Activated effector memory CD4-positive, alpha-beta T cell treated with Interleukin-2 at 50 U/mL for 16 hours (primary cell): ENCODE data around the gene B3GALT6.

Experiments
- DNase-seq: peaks from one replicate; pipeline ENCODE4 v3.0.0-alpha.2; 2020

B3GALT6 gene

DNA sequence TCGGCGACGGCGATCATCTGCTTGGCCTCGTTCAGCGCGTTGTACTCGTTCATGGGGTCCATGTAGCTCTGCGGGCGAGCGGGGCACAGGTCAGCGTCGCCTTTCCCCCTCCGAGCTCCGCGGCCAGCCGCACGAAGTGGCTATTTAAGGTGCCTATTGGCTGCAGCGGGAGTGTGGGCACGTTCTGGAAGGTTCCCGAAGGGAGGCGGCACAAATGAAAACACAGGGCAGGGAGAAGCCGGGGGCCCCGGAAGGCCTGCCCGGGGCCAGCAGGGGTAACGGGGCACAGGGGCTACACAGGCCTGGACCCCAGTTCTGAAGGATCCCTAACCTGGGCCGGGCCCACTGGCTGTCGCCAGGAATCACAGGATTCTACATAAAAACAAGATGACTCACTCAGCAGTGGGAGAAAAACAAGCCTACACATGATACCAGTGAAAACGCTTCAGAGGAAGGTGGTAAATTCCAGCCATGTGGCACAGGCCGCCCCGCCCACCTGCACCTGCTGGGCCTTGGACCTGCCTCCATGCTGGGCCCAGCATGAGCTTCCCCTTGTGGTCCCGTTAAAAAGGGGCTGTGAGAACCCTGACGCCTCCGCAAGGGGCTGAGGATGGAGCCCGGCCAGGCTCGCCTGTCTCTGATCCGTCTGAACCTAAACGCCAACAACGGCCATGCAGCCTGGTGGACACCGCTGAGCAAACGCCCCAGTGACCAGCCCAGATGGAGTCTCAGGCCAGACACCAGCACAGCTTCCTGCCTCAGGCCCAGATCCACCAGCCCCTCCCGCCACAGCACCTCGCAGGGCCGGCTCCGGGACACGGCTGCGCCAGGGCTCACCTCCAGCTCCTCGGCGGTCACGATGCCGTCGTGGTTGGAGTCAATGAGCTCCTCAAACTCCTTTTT is 14.2 kb upstream of the B3GALT6 start:
- no peak for DNase-seq

DNA sequence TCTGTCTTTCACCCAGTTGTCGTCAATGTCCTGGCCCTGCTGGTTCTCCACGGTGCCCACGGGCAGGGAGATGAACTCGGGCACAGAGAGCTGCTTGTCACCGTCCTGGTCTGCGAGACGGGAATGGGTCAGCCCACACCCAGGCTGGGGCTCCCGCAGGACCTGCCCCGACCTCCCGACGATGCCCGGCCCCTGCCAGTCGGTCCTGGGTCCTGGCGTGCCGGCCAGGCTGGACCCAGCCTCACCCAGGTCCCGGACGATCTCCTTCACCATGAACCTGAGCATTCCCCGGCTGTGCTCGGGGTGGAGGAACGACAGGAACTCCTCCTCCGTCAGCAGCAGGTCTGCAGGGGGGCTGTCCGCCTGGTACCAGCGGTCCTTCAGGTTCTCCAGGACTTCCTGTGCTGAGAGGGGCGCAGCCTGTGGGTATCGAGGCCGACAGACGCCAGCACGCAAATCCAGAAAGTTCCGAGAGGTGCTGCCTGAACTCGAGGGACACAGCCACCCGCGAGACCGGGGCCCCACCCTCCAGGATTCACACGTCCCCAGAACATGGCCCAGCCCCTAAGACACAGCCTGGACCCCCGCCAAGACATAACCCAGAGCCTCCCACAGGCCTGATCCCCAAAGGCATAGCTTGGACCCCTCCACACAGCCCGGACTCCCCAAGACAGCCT is 13.4 kb upstream of the B3GALT6 start:
- no peak for DNase-seq

DNA sequence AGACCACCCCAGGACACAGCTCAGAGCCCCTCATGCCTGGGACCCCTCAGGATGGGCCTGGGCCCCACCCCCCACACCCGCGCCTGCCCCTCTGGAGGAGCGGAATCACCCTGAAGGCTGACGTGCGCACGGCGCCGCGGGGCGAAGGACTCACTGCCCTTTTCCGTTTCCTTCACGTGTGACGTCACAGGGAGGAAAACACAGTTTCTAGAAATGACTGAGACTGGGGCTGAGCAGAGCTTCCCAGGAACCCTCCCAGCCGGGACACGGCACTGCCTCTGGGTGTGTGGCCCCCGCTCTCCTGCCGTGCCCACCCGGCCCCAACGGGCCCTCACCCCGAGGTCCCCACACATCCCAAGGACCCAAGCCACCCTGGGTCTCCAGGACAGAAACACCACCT is 12.7 kb upstream of the B3GALT6 start:
- DNase-seq: peak; percentile 48

DNA sequence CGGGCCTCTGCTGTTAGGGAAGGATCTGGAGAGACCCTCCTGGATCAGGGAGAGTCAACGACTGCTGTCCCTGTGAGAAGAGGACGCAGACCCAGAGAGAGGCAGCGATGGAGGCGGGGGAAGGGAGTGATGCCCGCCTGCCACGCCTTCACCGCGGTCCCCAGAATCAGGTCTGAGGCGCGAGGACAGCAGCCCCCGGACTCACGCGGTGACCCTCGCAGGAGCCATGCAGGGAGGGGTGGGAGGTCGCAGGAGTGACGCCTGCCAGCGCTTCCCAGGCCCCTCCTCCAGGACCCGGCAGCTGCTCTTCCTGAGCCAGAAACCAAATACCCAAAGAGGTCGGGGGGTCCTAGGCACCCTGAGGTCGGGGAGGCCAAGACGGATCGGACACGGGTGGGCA is 11.8 kb upstream of the B3GALT6 start:
- no peak for DNase-seq

DNA sequence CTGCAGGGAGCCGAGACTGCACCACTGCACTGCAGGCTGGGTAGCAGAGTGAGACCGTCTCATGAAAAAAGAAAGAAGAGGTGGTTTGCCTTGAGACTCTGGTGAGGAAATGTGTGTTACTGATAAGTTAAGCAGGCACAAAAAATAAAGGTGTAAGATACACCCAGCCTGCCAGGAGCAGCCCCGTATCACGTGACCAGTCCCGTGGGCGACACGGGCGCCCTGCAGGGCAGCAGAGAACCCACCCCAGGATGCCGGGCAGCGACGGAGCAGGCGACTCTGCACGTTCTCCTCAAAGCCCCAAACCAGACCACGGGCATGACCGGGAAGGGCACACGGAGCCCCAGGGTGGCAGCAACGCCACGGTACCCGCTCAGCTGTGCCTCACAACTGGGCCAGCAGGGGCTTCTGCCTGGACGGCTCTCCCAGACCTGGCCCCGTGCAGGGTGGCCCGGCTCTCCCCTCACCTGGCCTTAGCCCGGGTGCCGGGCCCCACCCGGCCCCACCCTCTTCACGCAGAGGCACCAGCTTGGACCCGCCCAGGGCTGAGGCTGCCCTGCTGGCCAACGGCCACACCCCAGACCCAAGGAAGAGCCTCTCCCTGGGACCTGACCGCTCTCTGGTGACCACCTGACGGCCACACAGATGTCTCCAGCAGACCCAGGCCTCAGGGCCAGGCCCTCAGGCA is 10.0 kb upstream of the B3GALT6 start:
- DNase-seq: no peak

DNA sequence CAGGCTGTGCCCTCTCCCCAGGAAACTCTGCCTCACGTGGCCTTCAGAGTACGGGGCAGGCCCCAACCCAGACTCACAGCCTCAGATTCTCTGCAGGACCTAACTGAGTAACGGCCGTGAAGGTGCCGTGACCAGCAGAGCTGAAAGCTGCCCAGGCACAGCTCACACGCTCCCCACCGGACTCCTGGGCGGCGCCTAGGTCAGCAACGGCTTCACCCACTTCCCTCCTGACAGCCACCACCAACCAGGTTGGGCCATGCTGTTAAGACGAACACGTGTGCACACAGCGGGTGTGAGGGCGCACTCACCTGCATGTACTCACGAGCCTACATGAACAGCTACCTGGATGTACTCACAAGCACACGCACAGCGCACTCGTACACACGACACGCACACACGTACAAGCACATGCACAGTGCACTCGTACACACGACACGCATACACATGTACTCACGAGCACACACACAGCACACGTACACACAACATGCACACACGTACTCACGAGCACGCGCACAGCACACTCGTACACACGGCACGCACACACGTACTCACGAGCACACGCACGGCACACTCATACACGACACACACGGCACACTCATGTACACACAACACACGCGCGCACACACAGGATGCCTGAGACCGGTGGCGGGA is 9.3 kb upstream of the B3GALT6 start:
- no peak for DNase-seq

DNA sequence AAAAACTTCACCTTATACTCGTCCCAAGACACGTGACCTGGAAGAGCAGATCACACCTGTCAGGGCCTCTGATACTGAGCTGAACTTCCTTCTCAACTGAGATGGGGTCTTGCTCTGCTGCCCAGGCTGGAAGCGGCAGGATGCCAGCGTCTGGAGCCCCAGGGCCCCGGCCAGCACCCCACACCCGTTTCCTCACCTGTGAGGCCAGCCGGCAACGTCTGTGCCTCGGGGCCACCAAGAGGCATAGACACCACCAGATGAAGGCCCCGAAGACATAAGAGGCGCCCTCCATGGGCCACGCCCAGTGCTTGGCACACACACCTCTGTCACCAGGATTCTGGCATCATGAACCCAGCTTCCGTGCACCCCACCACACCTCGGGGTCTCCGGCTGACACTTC is 8.7 kb upstream of the B3GALT6 start:
- no peak for DNase-seq

DNA sequence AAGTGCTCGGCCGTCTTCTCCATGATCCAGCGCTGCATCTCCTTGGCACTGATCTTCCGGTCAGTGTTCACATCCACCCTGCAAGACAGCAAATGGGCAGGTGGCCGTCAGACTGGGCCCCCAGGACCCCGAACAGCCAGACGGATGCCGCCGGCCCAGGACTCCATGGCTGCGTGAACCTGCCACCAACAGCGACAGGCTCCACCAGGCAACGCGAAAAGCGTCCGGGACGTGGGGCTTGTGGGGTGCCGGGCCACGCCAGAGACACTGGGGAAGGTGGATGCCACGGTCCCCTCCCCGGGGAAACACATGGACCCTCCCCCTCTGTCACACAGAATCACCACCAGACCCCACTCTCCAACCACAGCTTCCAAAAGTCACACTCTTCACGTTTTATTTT is 8.1 kb upstream of the B3GALT6 start:
- no peak for DNase-seq

DNA sequence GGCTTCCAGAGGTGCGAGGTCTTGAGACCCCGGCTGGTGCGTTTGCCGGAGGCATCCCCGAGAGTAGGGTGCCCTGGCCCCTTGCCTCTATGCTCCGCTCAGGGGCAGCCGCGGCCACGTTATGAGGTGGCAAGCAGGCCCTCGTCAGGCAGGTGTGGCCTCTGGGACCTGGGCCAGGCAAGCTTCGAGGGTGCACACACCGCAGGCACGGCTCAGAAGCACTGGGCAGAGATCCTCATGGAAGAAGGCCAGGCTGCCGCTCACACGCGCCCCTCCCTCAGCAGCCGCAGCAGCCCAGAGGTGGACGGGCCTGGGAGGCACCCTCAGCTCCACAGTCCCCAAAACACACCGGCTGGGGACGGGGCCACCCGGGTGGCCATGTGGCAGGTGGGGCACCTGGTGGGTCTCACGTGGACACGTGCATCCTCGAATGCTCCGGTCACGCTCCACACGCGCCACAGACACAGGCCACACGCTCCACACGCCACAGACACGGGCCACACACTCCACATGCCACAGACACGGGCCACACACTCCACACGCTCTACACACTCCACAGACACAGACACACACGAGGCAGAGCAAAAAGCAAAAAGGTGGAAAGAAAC is 6.7 kb upstream of the B3GALT6 start:
- no peak for DNase-seq

DNA sequence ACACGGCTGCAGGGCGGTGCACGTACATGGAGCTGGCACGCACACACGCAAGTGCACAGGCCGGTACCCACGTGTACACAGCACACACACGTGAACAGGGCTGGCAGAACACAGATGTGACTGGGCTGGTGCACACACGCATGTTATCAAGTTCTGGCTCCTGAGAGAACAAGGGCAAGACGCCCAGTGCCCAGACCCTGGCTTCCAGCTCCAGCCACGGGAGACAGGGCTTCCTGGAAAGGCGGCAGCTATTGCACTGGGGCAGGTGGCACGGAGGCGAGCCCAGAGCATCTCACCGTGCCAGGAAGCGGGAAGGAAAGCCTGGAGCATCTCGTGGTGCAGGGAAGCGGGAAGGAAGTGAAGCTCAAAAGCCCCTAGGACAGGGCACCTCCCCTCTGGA is 6.1 kb upstream of the B3GALT6 start:
- no peak for DNase-seq

DNA sequence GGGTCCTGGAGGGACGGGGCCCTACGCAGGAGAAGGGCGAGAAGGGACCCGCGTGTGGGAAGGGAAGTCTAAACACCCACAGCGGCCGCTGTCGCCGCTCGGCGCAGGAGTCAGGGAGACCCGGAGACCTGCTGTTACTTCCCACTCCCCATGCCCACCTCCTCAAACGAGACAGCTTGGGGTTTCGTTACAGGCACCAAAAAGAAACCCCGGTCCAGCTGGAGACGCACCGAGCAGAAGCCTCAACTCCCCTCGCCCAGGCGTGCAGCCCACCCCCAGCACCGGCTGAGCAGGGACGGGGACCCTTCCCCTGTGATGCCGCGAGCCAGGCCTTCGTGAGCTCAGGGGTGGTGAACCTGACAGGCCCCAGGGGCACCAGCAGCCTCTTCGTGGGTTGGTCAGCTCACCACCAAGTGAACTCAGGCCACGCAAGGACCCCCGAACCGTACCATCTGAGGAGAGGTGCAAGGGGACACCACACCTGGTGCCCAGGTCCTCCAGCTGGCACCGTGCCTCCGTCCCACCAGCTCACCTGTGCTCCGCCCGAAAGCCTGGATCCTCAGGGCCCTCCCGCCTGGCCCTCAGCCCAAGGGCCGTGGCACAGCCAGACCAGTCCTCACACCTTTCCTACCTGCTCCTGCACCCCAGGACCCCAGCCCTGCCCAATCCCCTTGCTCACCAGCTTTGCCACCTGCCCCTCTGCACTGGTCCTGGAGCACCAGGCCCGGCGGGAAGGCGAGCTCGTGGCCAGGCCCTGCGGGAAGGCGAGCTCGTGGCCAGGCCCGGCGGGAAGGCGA is 5.3 kb upstream of the B3GALT6 start:
- DNase-seq: no peak

DNA sequence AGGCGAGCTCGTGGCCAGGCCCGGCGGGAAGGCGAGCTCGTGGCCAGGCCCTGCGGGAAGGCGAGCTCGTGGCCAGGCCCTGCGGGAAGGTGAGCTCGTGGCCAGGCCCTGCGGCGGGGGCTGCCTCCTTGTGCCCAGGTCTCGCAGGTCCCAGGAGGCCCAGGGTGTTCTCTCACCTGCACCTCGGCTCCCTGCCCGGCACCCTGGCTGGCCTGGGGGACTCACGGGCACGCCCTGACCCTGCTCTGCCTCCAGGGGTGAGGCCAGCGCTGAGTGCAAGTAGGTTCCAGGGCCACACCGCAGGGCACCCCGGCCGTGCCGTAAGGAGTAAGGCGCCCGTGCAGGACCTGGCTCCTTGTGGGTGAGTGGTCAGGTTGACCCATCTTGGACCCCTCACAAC is 4.7 kb upstream of the B3GALT6 start:
- no peak for DNase-seq

DNA sequence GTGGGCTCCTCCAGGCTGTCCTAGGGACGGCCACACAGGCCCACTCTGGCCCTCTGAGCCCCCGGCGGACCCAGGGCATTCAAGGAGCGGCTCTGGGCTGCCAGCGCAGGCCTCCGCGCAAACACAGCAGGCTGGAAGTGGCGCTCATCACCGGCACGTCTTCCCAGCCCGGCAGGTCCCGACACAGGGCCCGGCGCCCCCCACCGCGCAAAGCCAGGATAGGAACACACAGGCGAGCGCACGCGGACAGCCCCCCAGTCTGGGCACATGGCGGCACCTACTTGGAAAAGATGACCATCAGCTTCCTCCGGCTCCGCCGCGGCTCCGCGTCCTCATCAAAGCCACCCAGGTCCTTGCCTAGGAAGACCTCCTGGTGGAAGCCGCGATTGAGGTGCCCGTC is 3.9 kb upstream of the B3GALT6 start:
- DNase-seq: no peak

DNA sequence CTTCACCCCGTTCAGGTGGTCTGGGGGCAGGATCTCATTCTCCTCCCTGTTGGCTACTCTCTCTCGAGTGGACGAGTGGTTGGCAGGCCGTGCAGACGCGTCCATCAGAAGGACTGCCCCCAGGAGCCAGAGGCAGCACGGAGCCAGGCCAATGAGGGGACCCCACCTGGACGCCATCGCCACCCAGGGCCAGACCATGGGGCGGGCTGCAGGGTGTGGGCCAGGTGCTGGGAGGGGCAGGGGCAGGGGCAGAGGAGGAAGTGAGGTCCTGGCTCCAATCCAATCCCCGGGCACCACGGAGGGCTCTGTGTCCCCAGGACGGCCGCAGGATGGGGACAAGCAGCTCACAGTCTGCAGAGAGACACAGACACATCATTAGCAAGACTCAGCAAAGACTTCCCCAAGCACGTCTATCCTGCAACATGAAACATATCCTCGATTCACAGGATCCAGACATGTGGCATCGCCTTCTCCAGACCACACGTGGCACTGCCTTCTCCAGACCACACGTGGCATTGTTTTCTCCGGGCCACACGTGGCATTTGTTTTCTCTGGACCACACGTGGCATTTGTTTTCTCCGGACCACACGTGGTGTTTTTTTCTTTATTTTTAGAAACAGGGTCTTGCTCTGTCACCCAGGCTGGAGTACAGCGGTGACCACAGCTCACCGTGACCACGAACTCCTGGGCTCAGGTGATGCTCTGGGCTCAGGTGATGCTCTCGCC is 3.3 kb upstream of the B3GALT6 start:
- no peak for DNase-seq

DNA sequence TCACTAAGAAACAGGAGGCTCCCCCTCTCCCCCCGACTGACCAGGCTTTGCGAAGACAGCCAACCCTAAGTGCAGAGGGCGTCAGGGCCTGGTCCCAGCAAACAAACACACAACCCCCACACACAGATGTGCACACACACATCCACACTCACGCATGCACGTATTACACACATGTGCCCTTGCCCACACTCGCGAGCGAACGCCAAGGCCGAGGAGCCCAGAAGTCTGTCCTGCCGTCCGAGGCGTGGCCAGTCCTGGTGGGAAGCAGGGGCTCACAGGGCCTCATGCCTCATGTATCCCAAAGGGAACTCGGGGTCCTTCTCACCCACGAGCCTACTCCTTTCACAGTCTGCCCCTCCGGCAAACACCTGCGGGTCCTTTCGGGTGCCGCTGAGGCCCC is 2.3 kb upstream of the B3GALT6 start:
- no peak for DNase-seq

DNA sequence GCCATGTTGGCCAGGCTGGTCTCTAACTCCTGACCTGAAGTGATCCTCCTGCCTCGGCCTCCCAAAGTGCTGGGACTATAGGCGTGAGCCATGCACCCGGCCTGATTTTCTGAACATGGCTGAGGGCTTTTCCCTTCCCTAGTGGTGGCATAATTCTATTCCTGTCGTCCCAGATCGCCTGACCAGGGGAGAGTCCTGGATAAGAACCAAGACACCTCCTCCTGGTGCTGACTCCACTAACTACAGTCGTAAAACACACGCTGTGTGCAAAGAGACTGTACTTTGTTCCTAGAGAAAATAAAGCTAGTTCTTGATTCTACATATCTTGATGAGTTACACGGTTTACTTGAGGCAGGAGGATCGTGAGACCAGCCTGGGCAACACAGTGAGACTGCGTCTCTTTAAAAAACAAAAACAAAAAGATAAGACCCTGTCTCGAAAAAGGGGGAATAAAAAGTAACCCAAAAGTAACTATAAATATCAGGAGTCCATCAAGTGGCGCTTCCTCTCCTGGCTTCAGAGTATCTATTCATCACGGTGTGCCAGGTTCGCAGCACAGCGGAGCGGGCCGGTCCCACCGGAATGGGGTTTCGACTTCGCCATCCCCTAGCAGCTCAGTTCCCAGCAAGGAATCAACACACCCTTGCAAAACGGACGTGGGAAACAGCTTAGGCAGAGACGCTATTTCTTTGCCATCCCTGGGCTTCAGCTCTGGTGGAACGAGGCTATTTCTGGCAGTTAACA is 1.2 kb upstream of the B3GALT6 start:
- DNase-seq: no peak

DNA sequence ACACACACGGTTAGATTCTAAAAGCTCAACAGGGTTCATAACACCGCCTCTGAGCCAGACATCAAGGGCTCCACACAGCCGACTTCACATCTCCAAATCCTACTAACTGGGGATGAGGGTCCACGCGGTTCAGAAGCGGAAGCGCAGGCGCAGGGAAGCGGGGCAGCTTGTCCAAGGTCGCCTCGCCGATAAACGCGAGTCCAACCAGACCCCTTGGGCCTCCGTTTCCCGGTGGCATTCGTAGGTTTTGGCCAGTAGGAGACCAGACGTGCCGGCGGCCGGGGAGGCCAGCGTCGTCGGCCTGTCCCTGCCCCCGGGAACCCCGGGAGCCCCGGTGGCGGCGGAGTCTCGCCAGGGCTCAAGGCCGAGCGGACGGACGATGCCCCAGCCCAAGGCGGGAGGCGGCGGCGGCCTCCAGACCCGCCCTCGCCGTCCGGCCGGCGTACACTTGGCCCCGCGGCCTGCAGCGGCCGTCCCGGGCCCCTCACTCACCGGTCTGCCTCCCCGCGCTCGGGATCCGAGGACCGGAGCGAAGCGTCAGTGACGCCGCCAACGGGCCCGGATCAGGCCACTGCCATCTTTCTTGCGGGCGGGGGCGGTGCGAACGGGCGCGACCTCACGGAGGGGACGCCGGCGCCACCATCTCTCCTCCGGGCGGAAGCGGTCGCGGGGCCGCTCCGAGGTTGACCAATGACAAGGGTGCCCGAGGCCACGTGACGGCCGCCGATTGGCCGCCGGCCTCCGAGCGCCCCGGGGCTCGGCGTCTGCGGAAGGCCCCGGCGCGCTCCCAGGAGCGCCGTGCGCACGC is 433 bp upstream of the B3GALT6 start, which contains the start of gene SDF4:
SDF4 (minus strand) TSS at position 602 of the 808 bp plus-strand sequence. CDS start 3,229 bp downstream, outside the sequence.
- DNase-seq: peak; percentile 95

DNA sequence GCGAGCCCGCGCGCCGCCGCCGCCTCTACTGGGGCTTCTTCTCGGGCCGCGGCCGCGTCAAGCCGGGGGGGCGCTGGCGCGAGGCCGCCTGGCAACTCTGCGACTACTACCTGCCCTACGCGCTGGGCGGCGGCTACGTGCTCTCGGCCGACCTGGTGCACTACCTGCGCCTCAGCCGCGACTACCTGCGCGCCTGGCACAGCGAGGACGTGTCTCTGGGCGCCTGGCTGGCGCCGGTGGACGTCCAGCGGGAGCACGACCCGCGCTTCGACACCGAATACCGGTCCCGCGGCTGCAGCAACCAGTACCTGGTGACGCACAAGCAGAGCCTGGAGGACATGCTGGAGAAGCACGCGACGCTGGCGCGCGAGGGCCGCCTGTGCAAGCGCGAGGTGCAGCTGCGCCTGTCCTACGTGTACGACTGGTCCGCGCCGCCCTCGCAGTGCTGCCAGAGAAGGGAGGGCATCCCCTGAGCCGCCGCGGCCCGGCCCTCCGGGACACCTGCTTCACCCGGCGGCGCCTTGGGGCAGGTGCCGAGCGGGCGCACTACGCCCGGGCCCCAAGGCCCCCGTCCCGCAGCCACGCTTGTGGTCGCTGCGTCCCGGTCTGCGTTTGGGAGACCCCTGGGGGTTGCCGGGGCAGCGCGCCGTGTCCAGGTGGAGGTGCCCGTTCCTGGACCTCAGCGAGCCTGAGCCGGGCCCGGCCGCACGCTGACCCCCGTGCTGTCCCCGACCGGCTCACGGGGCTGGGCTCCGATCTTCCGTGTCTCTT is 944 bp downstream of the B3GALT6 start:
- DNase-seq: no peak

DNA sequence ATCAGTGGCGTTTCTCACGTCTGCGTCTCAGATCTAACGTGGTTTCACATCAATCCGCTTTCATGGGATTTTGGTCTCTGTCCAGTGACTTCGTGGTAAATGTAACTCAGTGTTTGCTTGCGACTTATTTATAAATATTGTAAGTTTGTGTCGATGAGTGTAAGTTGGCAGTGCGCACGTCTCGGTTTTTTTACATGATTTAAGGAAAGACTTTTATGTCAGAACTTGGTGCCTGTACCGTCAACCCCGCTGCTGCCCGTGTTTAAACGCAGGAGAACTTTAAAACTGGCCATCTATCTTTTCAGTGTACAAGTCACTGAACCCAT is 1.5 kb downstream of the B3GALT6 start:
- DNase-seq: no peak
